Measurements from ENCODE around the gene NPTN.

NPTN gene

GRCh38 chr15:73633111-73633990 is at the start of gene NPTN:
TSS of gene NPTN (minus strand) at chr15:73633389. CDS start at chr15:73633215, 174 bp downstream.
- no peak for TF ChIP-seq GATA3 (IDR thresholded peaks at IDR 0.05; ENCODE audit: low read depth, low read length)
- TF ChIP-seq GATA2 (IDR thresholded peaks at IDR 0.05; ENCODE audit: low read depth, low read length): no peak

- TF ChIP-seq GATA2 (IDR thresholded peaks at IDR 0.05; ENCODE audit: low read depth, low read length) (no peak), GATA3 (IDR thresholded peaks at IDR 0.05; ENCODE audit: low read depth, low read length) (no peak)
Measured at GRCh38 chr15:73682600-73683090, 49.5 kb upstream of the NPTN start.

- TF ChIP-seq GATA3 (IDR thresholded peaks at IDR 0.05; ENCODE audit: low read depth, low read length) (no peak), GATA2 (IDR thresholded peaks at IDR 0.05; ENCODE audit: low read depth, low read length) (no peak)
Measured at GRCh38 chr15:73681856-73682599, 48.8 kb upstream of the NPTN start.

- TF ChIP-seq GATA3 (IDR thresholded peaks at IDR 0.05; ENCODE audit: low read depth, low read length): no peak
- no peak for TF ChIP-seq GATA2 (IDR thresholded peaks at IDR 0.05; ENCODE audit: low read depth, low read length)
Measured at GRCh38 chr15:73681063-73681462, 47.9 kb upstream of the NPTN start.

GRCh38 chr15:73680549-73680948 is 47.4 kb upstream of the NPTN start:
- TF ChIP-seq GATA3 (IDR thresholded peaks at IDR 0.05; ENCODE audit: low read depth, low read length): no peak

GRCh38 chr15:73679964-73680363 is 46.8 kb upstream of the NPTN start:
- no peak for TF ChIP-seq GATA2 (IDR thresholded peaks at IDR 0.05; ENCODE audit: low read depth, low read length)
- no peak for TF ChIP-seq GATA3 (IDR thresholded peaks at IDR 0.05; ENCODE audit: low read depth, low read length)

GRCh38 chr15:73679180-73679579 is 46.0 kb upstream of the NPTN start:
- no peak for TF ChIP-seq GATA3 (IDR thresholded peaks at IDR 0.05; ENCODE audit: low read depth, low read length)
- TF ChIP-seq GATA2 (IDR thresholded peaks at IDR 0.05; ENCODE audit: low read depth, low read length): no peak

GRCh38 chr15:73678498-73678897 is 45.3 kb upstream of the NPTN start:
- TF ChIP-seq GATA3 (IDR thresholded peaks at IDR 0.05; ENCODE audit: low read depth, low read length): no peak

- no peak for TF ChIP-seq GATA2 (IDR thresholded peaks at IDR 0.05; ENCODE audit: low read depth, low read length)
- TF ChIP-seq GATA3 (IDR thresholded peaks at IDR 0.05; ENCODE audit: low read depth, low read length): no peak
Measured at GRCh38 chr15:73677733-73678132, 44.5 kb upstream of the NPTN start.

GRCh38 chr15:73677146-73677607 is 44.0 kb upstream of the NPTN start:
- no peak for TF ChIP-seq GATA2 (IDR thresholded peaks at IDR 0.05; ENCODE audit: low read depth, low read length)
- no peak for TF ChIP-seq GATA3 (IDR thresholded peaks at IDR 0.05; ENCODE audit: low read depth, low read length)

GRCh38 chr15:73674587-73674986 is 41.4 kb upstream of the NPTN start:
- TF ChIP-seq GATA2 (IDR thresholded peaks at IDR 0.05; ENCODE audit: low read depth, low read length) (no peak), GATA3 (IDR thresholded peaks at IDR 0.05; ENCODE audit: low read depth, low read length) (no peak)

- no peak for TF ChIP-seq GATA3 (IDR thresholded peaks at IDR 0.05; ENCODE audit: low read depth, low read length)
- no peak for TF ChIP-seq GATA2 (IDR thresholded peaks at IDR 0.05; ENCODE audit: low read depth, low read length)
Measured at GRCh38 chr15:73660455-73660854, 27.3 kb upstream of the NPTN start.

GRCh38 chr15:73658645-73659044 is 25.5 kb upstream of the NPTN start:
- no peak for TF ChIP-seq GATA3 (IDR thresholded peaks at IDR 0.05; ENCODE audit: low read depth, low read length)
- TF ChIP-seq GATA2 (IDR thresholded peaks at IDR 0.05; ENCODE audit: low read depth, low read length): no peak

GRCh38 chr15:73655724-73656123 is 22.5 kb upstream of the NPTN start:
- TF ChIP-seq GATA3 (IDR thresholded peaks at IDR 0.05; ENCODE audit: low read depth, low read length) (no peak), GATA2 (IDR thresholded peaks at IDR 0.05; ENCODE audit: low read depth, low read length) (no peak)

- TF ChIP-seq GATA3 (IDR thresholded peaks at IDR 0.05; ENCODE audit: low read depth, low read length) (no peak), GATA2 (IDR thresholded peaks at IDR 0.05; ENCODE audit: low read depth, low read length) (no peak)
Measured at GRCh38 chr15:73654659-73655058, 21.5 kb upstream of the NPTN start.
